KG1 (cell line): Measurements from ENCODE around the gene AXL.

Source experiments
- DNase-seq: peaks from one replicate; lab custom pipeline; 2025; lab: John Stamatoyannopoulos, UW

The AXL gene

DNA sequence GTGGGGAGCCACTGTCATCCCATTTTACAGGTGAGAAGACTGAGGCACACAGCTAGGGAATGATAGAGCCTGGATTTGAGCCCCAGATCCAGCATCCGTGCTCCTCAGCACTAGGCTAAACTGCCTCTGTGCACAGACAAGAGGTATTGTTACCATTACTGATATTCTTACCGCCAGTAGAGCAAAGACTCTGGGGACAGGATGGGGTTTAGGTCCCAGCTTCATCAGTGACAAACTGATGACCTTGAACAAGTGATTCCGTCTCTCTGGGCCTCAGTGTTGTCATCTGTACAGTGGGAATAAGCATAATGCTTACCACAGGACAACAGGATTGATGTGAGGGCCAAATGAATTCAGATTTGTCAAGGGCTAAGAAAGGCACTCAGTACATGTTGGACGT is 16.5 kb downstream of the AXL start:
- DNase-seq: no peak

DNA sequence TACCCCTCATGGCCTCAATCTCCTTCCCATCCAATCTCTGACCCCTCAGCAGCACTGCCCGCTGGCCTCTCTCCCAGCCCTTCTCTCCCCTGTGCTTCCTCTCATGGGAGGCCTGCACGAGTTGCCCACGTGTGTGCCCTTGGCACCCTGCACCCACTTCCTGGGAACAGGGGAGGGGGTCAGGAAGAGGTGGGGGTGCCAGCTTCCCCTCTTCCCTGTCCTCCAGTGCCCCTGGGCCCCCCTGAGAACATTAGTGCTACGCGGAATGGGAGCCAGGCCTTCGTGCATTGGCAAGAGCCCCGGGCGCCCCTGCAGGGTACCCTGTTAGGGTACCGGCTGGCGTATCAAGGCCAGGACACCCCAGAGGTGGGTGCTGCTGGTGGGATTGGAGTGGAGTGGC is 19.2 kb downstream of the AXL start:
- DNase-seq: no peak

DNA sequence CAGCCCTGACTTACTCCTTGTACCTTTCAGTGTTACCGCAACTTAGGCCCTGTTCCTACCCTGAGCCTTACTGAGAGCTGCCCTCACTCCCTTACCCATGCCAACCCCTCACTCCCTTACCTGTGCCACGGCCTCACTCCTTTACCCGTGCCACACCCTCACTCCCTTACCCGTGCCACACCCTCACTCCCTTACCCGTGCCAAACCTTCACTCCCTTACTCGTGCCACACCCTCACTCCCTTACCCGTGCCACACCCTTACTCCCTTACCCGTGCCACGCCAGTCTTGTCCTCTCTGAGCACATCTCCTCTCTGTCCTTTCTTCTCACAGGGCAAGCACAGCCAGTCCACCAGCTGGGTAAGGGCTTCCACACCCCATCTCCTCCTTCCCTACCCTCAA is 20.3 kb downstream of the AXL start:
- no peak for DNase-seq

DNA sequence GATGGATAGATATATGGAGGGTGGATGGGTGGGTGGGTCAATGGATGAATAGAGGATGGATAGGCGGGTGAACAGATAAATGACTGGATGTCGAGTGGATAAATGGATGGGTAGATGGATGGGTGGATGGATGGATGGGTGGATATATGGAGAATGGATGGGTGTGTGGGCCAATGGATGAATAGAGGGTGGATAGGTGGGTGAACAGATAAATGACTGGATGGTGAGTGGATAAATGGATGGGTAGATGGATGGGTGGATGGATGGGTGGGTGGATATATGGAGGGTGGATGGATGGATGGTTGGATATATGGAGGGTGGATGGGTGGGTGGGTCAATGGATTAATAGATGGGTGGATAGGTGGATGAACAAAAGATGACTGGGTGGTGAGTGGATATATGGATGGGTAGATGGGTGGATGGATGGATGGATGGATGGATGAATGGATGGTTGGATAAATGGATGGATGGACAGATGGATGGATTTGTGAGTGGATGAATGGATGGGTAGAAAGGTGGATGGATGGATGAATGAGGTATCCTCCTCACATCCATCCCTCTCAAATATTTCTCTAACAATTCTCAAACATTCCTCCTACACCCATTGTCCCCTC is 21.0 kb downstream of the AXL start:
- DNase-seq: no peak

DNA sequence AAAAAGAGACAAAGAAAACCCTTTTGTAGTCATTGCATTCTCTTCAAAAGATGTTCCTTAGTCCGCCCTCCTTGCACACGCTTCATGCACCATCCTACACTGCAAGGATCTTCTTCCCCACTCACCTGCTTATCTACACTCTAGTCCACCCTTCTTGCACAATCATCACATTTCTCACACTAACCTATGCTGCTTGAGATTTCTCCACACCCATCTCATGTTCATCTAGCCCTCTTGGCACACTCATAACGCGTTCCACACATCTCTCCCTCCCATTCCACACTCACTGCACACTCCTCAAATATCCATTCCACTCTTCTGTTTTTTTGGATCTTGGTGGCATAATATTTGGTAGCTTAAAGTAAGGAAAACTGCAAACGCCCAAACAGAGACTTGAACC is 22.8 kb downstream of the AXL start:
- no peak for DNase-seq

DNA sequence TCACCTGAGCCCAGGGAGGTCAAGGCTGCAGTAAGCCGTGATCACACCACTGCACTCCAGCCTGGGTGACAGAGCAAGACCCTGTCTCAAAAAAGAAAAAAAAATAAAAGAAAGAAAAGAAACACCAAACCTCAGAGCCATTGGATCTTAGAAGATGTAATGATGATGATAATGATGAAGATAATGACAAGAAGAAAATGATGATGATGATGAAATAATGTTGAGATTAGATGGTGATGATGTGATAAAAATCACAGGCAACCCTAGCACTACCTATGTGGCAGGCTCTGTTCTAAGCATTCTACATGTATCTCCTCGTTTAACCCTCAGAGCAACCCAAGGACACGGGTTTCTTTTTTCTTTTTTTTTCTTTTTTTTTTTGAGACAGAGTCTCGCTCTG is 25.1 kb downstream of the AXL start:
- DNase-seq: no peak

DNA sequence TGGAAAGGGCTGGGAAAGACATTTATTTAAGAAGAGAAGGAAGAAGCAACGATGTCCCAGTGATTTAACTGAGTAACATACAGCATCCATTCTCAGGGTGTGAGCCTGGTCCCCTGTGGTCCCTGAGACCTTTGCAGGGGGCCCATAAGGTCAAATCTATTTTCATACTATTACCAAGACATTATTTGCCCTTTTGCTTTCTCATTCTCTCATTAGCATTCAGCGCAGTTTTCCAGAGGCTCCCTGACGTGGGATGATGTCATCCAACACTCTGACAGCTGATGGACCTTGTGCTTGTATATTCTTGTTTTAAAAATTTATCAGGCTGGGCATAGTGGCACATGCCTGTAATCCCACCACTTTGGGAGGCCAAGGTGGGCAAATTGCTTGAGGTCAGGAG is 26.8 kb downstream of the AXL start:
- DNase-seq: no peak

DNA sequence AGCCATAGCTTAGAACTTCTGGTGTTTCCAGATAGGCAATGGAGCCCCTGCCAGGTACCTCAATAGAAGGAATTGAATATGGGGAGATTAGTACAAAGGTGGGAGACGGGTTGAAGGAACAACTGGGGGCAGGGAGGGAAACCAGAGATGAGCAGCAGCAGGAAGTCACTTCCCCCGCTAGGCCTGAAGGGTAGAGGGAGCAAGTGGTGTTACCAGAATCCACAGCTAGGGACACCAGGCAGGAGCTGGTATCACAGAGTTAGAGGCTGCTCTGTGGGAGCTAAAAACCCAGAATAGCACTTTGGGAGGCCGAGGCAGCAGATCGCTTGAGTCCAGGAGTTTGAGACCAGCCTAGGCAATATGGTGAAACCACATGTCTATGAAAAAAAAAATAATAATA is 29.9 kb downstream of the AXL start:
- no peak for DNase-seq

DNA sequence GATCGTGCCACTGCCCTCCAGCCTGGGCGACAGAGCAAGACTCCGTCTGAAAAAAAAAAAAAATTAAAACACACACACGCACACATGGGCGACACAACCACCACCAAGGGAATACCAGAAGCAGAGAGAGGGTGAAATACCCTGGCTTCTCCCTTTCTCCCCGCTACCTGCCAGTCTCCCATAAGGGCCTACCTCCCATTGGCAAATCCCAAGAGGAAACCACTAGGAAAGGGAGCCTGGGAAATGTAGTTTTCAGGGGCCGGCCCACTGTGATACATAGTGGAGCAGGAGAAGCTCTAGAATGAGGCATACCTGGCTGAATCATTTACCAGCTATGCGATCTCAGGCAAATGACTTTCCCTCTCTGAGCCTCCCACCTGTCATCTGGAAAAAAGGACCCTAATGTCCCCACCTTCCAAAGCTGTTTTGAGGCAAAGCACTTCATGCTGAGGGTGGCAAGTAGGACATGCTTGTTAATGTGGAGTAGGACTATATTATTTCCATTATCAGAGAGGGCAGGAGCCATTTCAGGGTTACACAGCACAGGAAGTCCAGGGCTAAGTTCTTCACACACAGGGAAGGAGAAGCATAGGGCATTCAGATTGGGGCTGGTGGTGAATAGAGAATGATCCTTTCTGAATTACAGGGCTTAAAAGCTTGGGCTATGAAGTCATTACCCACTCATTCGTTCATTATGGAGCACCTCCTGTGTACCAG is 30.8 kb downstream of the AXL start:
- no peak for DNase-seq

DNA sequence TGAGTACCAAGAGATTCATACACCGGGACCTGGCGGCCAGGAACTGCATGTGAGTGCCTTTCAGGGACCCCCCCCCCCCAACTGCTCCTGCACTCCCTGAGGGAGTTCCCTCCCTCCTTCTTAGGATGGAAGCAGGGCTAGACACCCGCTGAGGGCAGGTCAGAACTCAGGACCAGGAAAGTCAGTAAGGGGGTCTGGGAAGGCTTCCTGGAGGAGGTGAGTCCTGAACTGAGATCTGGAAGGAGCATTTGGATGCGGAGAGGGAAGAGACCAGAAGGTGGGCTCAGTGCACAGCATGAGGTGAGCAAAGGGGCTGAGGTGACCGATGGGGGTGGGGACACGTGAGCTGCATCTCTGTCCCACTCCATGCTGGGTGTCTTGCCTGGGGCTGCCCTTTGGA is 34.6 kb downstream of the AXL start:
- no peak for DNase-seq

DNA sequence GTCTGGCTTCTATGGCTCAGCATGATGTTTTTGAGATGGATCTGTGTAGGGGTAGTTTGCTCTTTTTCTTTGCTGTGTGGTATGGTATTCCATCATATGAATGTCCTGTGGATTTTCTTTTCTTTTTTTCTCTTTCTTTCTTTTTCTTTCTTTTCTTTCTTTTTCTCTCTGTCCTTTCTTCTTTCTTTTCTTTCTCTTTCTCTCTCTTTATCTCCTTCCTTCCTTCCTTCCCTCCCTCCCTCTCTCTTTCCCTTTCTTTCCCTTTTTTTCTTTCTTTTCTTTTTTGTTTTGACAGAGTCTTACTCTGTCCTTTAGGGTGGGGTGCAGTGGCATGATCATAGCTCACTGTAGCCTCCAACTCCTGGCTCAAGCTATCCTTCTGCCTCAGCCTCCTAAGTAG is 36.1 kb downstream of the AXL start:
- DNase-seq: no peak

DNA sequence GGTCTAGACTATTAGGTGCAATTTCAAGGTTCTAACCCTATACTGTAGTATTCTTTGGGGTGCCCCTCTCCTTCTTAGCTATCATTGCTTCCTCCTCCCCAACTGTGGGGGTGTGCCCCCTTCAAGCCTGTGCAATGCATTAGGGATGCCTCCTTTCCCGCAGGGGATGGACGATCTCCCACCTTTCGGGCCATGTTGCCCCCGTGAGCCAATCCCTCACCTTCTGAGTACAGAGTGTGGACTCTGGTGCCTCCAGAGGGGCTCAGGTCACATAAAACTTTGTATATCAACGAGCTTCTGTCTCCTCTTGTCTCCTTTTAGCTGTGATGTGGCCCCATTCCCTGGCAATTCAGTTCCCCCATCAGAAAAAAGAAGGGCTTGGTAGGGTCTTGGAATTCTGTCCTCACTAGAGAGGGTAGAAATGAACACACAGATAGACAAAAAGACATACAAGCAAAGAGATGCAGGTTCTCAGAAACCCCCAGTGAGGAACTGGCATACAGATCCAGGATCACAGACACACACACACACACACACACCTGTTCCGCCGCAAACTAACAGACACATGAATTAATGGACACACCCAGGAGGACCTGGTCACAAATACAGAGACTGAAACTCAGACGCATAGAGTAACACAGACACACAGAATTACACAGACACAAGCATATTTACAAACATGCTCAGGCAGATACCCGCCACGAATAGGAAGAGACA is 42.6 kb downstream of the AXL start:
- DNase-seq: peak; percentile 16

DNA sequence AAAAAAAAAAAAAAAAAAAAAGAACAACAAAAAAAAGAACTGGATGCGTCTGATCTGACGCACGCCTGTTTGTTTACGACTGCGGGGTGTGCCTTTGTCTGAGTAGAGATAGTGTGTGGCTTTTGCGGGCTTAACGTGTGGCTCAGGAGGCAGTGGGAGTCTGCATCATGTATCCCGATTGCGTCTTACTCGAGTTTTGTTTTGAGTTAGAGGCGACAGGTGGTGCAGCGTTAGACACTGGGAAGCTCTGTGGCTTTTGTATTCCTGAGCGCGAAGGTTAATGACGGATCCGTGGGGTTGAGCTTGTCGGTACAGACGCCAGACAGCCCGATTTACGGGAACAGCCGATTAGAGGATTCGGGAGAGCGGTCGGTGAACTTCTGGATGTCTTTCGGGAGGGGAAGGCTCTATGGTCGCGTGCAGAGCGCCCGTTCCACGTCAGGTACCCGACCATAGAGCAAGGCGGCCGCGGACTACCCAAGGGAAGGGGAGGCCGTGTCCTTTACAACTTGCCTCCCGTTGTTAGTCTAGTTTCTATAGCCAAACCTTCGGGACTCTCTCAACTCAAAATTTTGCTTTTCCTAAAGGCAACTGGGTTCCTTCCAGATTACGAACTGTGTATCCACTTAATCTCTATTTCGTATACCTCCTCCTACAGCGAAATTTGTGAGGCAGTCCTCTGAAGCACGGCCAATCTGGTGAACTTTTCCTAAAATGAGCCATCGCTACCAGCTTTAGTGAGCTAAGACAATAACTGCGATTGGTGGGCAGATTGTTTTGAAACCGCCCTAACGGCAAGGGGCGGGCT is 44.2 kb downstream of the AXL start:
- DNase-seq: no peak

DNA sequence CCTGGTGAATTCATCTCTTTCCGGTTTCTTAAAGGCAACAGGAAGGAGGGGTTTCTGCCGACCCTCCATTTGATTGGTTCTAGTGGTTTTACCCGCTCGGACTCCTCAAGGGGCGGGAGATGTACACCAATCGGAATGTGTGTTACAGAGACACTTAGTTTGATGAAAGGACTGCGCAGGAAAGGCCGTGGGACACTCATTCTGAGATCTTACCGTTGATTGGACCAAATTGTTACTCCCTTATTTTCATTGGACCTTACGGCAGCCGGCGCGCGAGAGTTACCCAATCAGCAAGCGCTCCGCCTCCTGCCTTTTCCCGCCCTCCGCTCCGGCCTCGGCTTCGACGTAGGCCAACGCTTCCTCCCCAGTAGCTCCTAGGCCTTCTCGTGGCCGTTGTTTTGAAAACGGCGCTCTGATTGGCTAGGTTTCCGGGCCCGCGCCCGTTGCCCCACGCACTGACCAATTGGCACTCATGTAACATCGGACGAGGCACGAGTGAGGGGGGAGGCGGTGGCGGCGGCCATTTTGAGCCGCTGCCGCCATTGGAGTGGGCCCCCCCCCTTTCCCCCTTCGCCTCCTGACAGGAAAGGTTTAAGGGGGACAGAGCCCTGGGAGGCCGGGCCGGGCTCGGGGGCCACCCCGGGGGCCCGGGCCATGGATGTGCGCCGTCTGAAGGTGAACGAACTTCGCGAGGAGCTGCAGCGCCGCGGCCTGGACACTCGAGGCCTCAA is 45.0 kb downstream of the AXL start, which contains the start of gene HNRNPUL1:
HNRNPUL1 (plus strand) TSS at position 523 of the 731 bp plus-strand sequence; CDS start at position 655, 132 bp downstream.
- peak; percentile 98 for DNase-seq

DNA sequence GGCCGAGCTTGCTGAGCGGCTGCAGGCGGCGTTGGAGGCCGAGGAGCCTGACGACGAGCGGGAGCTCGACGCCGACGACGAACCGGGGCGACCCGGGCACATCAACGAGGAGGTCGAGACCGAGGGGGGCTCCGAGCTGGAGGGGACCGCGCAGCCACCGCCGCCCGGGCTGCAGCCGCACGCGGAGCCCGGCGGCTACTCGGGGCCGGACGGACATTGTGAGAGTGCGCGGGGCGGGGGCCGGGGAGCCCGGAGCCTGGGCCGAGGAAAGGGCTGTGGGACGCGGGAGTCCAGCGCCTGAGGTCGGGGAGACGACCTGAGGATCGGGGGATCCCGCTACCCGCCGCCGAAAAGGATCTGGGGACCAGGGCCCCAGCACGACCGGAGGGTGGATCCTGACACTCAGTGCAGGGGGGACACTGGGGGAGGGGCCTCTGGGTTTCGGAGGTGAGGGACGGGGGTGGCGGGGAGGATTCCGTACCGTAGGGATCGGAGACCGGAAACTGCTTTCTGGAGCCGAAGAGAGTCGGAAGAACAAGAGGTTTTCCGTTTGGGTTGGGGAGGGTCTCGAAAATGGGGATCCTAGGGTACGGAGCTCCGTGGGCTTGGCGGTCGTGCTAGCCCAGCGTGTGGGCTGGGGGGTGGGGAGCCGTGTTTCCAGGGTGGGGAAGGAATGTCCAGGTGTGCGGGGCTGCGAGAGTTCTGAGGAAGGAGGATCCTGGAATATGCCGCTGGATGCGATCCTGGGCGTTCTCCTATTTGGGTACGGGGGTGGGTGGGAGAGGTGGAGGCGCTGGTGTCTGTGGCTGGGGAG is 45.8 kb downstream of the AXL start:
- no peak for DNase-seq

DNA sequence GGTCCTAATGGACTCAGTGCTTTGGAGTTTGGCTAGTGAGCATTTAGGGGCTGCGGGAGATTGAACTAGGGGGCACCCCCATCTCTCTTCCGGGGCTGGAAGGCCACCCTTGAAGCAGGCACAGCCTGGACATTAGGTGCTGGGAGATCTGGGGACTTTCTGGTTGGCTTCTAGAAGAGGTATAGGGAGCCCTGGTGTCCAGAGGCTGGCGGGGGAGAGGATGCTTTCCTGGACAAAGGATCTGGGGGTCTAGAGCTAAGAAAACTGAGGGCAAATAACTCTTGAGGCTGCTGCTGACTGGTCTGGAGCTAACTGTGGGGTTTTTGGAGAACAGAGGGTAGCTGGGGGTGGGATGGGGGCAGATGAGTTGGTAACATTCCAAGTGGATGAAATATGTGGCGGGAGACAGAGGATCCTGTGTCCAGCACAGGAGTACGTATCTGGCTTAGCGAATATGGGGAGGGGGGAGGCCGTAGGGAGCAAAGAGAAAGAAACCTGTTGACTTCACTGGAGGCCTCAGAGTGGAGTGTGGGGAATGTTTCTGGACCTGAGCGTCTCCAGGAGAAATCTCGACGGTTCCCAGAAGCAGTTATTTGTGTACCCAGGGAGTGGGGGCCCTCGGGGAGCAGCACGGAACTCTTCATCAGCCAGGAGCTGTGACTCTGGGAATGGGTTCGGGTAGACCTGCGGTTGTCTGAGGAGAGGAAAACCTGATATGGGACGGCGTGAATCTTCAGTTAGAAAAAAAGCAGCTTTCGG is 46.6 kb downstream of the AXL start:
- no peak for DNase-seq

DNA sequence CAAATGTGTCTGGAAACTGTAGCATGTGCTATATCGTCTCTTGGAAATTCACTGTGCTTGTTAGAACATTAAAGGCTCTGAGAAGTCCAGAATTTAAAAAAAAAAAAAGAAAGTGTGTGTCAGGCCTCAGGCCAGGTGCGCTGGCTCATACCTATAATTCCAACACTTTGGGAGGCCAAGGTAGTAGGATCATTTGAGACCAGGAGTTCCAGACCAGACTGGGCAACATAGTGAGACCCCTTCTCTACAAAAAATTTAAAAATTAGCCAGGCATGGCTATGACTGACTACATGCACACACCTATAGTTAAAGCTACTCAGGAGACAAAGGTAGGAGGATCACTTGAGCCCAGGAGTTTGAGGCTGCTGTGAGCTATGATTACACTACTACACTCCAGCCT is 50.0 kb downstream of the AXL start:
- no peak for DNase-seq

DNA sequence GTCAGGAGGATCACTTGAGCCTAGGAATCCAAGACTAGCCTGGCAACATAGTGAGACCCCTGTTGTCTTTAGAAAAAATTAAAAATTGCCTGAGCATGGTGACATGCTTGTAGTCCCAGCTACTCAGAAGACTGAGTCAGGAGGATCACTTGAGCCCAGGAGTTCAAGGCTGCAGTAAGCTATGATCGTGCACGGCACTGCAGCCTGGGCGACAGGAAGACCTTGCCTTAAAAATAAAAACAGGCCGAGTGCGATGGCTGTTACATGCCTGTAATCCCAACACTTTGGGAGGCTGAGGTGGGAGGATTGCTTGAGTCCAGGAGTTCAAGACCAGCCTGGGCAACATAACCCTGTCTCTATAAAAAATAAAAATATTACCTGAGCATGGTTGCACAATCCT is 50.5 kb downstream of the AXL start:
- DNase-seq: no peak

DNA sequence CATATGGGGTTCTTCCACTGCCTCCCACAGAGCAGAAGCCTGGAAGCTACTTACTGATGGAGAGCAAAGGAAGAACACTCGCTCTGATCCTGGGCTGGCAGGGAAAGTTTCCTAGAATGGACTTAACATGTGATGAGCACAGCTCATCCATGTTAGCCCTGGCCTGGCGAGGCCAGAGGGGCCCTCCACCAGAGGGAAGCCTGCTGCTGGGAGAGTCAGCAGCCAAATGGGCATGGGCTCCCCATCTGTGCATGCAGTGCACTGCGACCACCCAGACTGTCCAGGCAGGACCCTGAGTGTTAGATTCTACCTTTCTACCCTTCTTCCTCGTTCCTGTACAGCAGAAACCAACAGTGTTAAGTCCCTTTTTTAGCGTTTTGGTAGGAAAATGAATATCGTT is 54.1 kb downstream of the AXL start:
- DNase-seq: no peak

DNA sequence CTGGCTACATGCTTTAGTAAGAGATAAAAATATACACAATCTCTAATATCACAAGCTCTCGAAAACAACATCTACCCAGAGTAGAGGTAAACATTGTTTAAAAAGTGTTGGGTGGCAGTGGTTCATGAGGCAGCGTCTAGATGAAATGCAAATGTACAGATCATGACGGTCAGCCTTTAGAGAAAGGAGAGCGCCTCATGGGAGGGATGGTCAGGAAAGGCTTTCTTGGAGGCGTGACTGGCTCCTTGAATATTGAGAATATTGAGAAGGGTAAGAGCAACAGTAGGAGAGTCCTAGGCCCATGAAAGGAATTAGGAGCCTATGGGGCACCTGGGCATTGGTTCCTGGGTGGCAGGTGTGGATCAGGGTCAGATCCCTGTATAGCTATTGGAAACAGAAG is 55.8 kb downstream of the AXL start:
- DNase-seq: no peak
